ENCODE results near the gene UNC119. TPM values are rescaled to one million over a fixed set of nuclear protein-coding genes. Genes with fewer than 3 reads are reported as not detected.

The UNC119 gene
- 17.1 and 20.6 TPM in 2 replicates for total RNA-seq

GRCh38 chr17:28552176-28552999 lies at the start of gene UNC119:
Gene UNC119 (minus strand): TSS chr17:28552624. CDS start chr17:28552557, 67 bp downstream.

GRCh38 chr17:28598799-28599310 lies 46.4 kb upstream of the UNC119 start, which contains the start of gene SPAG5:
Gene SPAG5 (minus strand): TSS chr17:28599025. CDS start chr17:28598946, 79 bp downstream.

GRCh38 chr17:28576758-28577465 lies 24.5 kb upstream of the UNC119 start, which contains the start of gene ALDOC:
Gene ALDOC (minus strand): TSS chr17:28576895. CDS start chr17:28575532, 1,363 bp downstream.

GRCh38 chr17:28571361-28572122 lies 19.1 kb upstream of the UNC119 start, which contains the start of gene PIGS:
Gene PIGS (minus strand): TSS chr17:28571524. CDS start chr17:28571496, 28 bp downstream.

GRCh38 chr17:28505986-28506665 lies 46.3 kb downstream of the UNC119 start, which contains the start of gene FOXN1:
Gene FOXN1 (plus strand): TSS chr17:28506348. CDS start chr17:28523970, 17,622 bp downstream.

Other genes starting within 250 kb of the UNC119 start
- 5.2 and 12.3 TPM in 2 replicates for gene TMEM97, start 233.4 kb downstream of the UNC119 start, total RNA-seq
- gene IFT20, start 217.2 kb downstream of the UNC119 start, total RNA-seq, result 56.6 and 56.7 TPM in 2 replicates
- gene TNFAIP1, start 216.9 kb downstream of the UNC119 start, total RNA-seq, result 48.6 and 57.2 TPM in 2 replicates
- 68.0 and 74.0 TPM in 2 replicates for gene POLDIP2, start 195.1 kb downstream of the UNC119 start, total RNA-seq
- not detected in 2 replicates for gene SEBOX, start 187.4 kb downstream of the UNC119 start, total RNA-seq
- 0.27 and 0.38 TPM in 2 replicates for gene VTN, start 182.3 kb downstream of the UNC119 start, total RNA-seq
- 3.8 and 4.0 TPM in 2 replicates for gene SARM1, start 180.9 kb downstream of the UNC119 start, total RNA-seq
- gene SLC46A1, start 146.4 kb downstream of the UNC119 start, total RNA-seq, result 2.1 and 3.7 TPM in 2 replicates
- gene SLC13A2, start 79.0 kb downstream of the UNC119 start, total RNA-seq, result not detected in 2 replicates
- not detected in 2 replicates for gene FOXN1, start 46.3 kb downstream of the UNC119 start, total RNA-seq
- gene PIGS, start 18.9 kb upstream of the UNC119 start, total RNA-seq, result 36.9 and 56.0 TPM in 2 replicates
- gene ALDOC, start 24.3 kb upstream of the UNC119 start, total RNA-seq, result 13.5 and 37.7 TPM in 2 replicates
- 14.8 and 35.4 TPM in 2 replicates for gene SPAG5, start 46.4 kb upstream of the UNC119 start, total RNA-seq
- 4.3 and 5.6 TPM in 2 replicates for gene RSKR, start 61.6 kb upstream of the UNC119 start, total RNA-seq
- 193 and 195 TPM in 2 replicates for gene BLTP2, start 92.5 kb upstream of the UNC119 start, total RNA-seq
- 67.7 and 70.2 TPM in 2 replicates for gene SDF2, start 109.3 kb upstream of the UNC119 start, total RNA-seq
- 43.0 and 53.9 TPM in 2 replicates for gene SUPT6H, start 109.6 kb upstream of the UNC119 start, total RNA-seq
- 0.81 and 0.94 TPM in 2 replicates for gene PROCA1, start 159.3 kb upstream of the UNC119 start, total RNA-seq
- gene RAB34, start 165.2 kb upstream of the UNC119 start, total RNA-seq, result 47.1 and 74.8 TPM in 2 replicates
- 1,119 and 1,150 TPM in 2 replicates for gene RPL23A, start 167.4 kb upstream of the UNC119 start, total RNA-seq
- 1.3 and 1.7 TPM in 2 replicates for gene TLCD1, start 173.6 kb upstream of the UNC119 start, total RNA-seq
- gene NEK8, start 176.2 kb upstream of the UNC119 start, total RNA-seq, result 1.1 and 2.4 TPM in 2 replicates
- gene TRAF4, start 191.4 kb upstream of the UNC119 start, total RNA-seq, result 35.3 and 40.6 TPM in 2 replicates

Data from endothelial cell of coronary artery (primary cell).